22Rv1 (cell line): ENCODE results near the gene EPC1.

Experiments used
- CTCF ChIP-seq: fragments of 450-650 bp; IDR thresholded peaks from 2 replicates; pipeline ENCODE4 v1.5.1; 2017; ENCODE audit warnings: mild to moderate bottlenecking
- ZFX ChIP-seq: fragments of 450-650 bp; IDR thresholded peaks from 2 replicates; pipeline ENCODE4 v1.6.1; 2017; ENCODE audit warnings: antibody characterized with exemption, borderline replicate concordance

DNA sequence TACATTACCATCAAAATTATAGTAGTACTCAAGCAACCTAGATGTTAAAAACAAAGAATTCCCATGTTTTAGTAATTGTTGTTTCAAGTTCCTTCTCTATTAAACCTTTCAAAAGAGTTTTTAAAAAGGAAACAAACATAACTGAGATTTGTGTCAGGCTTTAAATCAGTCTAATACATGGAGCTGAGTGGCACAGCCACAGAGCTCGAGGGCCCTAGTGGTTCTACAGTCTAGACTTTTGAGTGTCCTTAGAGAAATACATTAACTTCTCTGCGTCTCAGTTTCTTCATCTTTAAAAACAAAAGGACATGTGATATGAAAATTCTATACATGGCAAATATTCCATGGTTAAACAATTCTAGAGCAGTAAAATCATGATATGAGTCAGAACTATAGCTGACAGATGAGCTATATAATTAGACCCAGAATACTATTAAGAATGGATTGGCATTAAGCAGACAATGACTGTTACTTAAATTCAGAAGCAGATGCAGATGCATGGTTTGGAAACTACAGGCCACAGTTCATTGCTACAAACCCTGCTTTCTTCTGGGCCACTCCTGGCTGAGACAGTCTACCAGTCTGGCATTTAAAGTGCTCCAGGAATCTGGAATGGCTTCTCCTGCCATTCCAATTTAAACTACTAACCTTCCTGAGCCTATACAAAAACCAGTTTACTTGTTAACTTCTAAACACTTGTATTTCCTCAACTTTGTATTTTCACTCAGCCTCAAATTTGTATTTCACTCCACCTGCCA, 77.4 kb downstream of the EPC1 start:
- TF ChIP-seq CTCF (no peak), ZFX (no peak)
